ENCODE data around the gene CACNA2D3.

DNA sequence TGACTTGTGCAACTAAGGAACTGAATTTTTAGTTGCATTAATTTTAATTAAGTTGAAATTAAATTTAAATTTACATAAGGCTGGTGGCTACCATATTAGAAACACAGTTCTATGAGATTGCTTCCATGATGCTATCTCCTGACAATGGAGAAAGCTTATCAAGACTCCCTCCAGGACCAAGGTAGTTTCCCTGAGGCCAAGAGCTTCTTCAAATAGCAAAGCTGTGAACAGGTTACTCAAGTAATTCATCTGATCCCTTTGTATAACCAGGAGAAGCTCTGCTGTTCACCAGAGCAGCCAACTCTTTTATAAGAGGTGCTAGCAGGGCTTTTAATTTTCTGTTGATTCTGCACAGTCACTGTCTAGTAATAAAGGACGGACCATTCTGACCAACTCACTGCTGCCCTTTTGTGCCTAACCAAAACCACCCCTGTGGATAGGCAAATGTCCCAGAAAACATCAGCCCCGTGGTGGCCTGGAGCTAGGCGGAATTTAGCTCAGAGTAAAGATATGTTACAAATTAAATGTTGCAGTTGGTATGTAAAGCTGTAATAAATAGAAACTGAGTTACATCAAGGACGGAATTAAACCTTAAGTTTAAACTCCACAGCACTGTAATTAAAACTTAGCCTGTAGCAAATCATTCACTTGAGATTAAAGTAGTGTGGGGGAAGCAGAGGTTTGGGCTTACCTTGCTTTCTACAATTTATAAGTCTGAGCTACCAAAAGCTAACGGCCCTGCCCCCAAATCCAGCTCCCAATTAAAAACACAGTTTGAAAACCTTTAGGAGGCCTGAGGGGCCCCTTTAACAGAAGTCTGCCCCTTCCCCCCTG, 861.1 kb downstream of the CACNA2D3 start:
- TF ChIP-seq POLR2A (IDR thresholded peaks at IDR 0.05; ENCODE audit: low read depth, low read length) (no peak), POLR2AphosphoS5 (IDR thresholded peaks at IDR 0.05; ENCODE audit: low read depth, low read length) (no peak), TAF1 (IDR thresholded peaks at IDR 0.05; ENCODE audit: low read depth, low read length) (no peak)

Data from GM12891 (cell line).